Osteocyte (in vitro differentiated cells): ENCODE measurements around the gene DARS2. TPM values are rescaled to one million over a fixed set of nuclear protein-coding genes. Genes with fewer than 3 reads are reported as not detected.

Experiments
- DNase-seq: peaks from one replicate; pipeline ENCODE4 v3.0.0; 2021; ENCODE audit warnings: mixed read lengths; ENCODE audit not compliant: unreplicated experiment; ENCODE audit errors: extremely low spot score
- H3K27ac Mint-ChIP-seq: one replicate; pipeline ENCODE4 v1.8.0; 2021; ENCODE audit warnings: mild to moderate bottlenecking, mixed read lengths; ENCODE audit not compliant: unreplicated experiment
- H3K27me3 Mint-ChIP-seq: one replicate; pipeline ENCODE4 v1.8.0; 2021; ENCODE audit warnings: mixed read lengths; ENCODE audit not compliant: unreplicated experiment
- H3K36me3 Mint-ChIP-seq: one replicate; pipeline ENCODE4 v1.8.0; 2021; ENCODE audit warnings: mixed read lengths; ENCODE audit not compliant: unreplicated experiment
- H3K4me1 Mint-ChIP-seq: one replicate; pipeline ENCODE4 v1.8.0; 2021; ENCODE audit warnings: mixed read lengths; ENCODE audit not compliant: unreplicated experiment
- H3K4me3 Mint-ChIP-seq: one replicate; pipeline ENCODE4 v1.8.0; 2021; ENCODE audit warnings: mild to moderate bottlenecking, moderate library complexity, mixed read lengths; ENCODE audit not compliant: unreplicated experiment
- H3K9me3 Mint-ChIP-seq: one replicate; pipeline ENCODE4 v1.8.0; 2021; ENCODE audit warnings: mixed read lengths; ENCODE audit not compliant: unreplicated experiment
- CTCF ChIP-seq: fragments of 200-600 bp; sonication (generic); IDR thresholded peaks from 2 replicates; pipeline ENCODE4 v1.5.0; 2021; ENCODE audit warnings: antibody characterized with exemption, mild to moderate bottlenecking, moderate library complexity
- total RNA-seq: library from RNA; stranded (reverse); gene quantifications from 2 replicates; pipeline ENCODE4 v1.2.1, GENCODE V29; 2021

The DARS2 gene
- total RNA-seq, 1 donor from 2014 or later, result 12.8 TPM

GRCh38 chr1:173886746-173887611 lies 62.5 kb downstream of the DARS2 start:
- no peaks in the 10 kb centered on the region for H3K9me3 Mint-ChIP-seq
- peaks cover 31% of the 10 kb centered on the region for H3K36me3 Mint-ChIP-seq
- H3K27ac Mint-ChIP-seq, result no peak overlapping the region
- DNase-seq, result no peak
- TF ChIP-seq CTCF, result no peak
- no peak overlapping the region for H3K4me3 Mint-ChIP-seq
- H3K27me3 Mint-ChIP-seq, result no peaks in the 10 kb centered on the region
- no peaks in the 10 kb centered on the region for H3K4me1 Mint-ChIP-seq

- Mint-ChIP-seq H3K27me3 (no peaks in the 10 kb centered on the region), H3K4me3 (no peak overlapping the region), H3K9me3 (no peaks in the 10 kb centered on the region), H3K36me3 (peaks cover 32% of the 10 kb centered on the region), H3K4me1 (no peaks in the 10 kb centered on the region), H3K27ac (no peak overlapping the region)
- TF ChIP-seq CTCF, result no peak
- no peak for DNase-seq
Measured at GRCh38 chr1:173887627-173888026, 63.2 kb downstream of the DARS2 start.

- Mint-ChIP-seq H3K27me3 (no peaks in the 10 kb centered on the region), H3K36me3 (peaks cover 36% of the 10 kb centered on the region)
- no peak for DNase-seq
Measured at GRCh38 chr1:173888749-173889148, 64.3 kb downstream of the DARS2 start.

GRCh38 chr1:173889885-173890284 lies 65.4 kb downstream of the DARS2 start:
- TF ChIP-seq CTCF, result no peak
- DNase-seq, result no peak
- Mint-ChIP-seq H3K9me3 (no peaks in the 10 kb centered on the region), H3K36me3 (peaks cover 40% of the 10 kb centered on the region), H3K27me3 (no peaks in the 10 kb centered on the region), H3K4me3 (no peak overlapping the region), H3K27ac (no peak overlapping the region), H3K4me1 (no peaks in the 10 kb centered on the region)

More at GRCh38 chr1:173888749-173889148, 64.3 kb downstream of the DARS2 start:
- Mint-ChIP-seq H3K4me1 (no peaks in the 10 kb centered on the region), H3K4me3 (no peak overlapping the region), H3K27ac (no peak overlapping the region), H3K9me3 (no peaks in the 10 kb centered on the region)
- no peak for TF ChIP-seq CTCF

- H3K4me1 Mint-ChIP-seq, result no peaks in the 10 kb centered on the region
- DNase-seq, result no peak
- no peak overlapping the region for H3K4me3 Mint-ChIP-seq
- no peaks in the 10 kb centered on the region for H3K9me3 Mint-ChIP-seq
- H3K27me3 Mint-ChIP-seq, result no peaks in the 10 kb centered on the region
- no peak for TF ChIP-seq CTCF
- peaks cover 26% of the 10 kb centered on the region for H3K36me3 Mint-ChIP-seq
- no peak overlapping the region for H3K27ac Mint-ChIP-seq
Measured at GRCh38 chr1:173893611-173894010, 69.1 kb downstream of the DARS2 start.
